Measurements from ENCODE around the gene MAP7D1. TPM values are rescaled to one million over a fixed set of nuclear protein-coding genes. Genes with fewer than 3 reads are reported as not detected.
"Not testable (repeated sequence)": the region's sequence is repeated elsewhere in the genome, so short reads cannot be mapped to it uniquely, and the experiment has no call there.

MAP7D1 gene
- total RNA-seq, 1 donor from 2014 or later: 68.3 TPM

- DNase-seq (ENCODE audit: low spot score): no peak
These were observed 12.6 kb downstream of the MAP7D1 start for GRCh38 chr1:36168514-36168913.

GRCh38 chr1:36170643-36171412, 14.9 kb downstream of the MAP7D1 start:
- DNase-seq (ENCODE audit: low spot score): no peak

GRCh38 chr1:36172017-36172747, 16.2 kb downstream of the MAP7D1 start:
- no peak for DNase-seq (ENCODE audit: low spot score)

- DNase-seq (ENCODE audit: low spot score): no peak
These were observed 17.0 kb downstream of the MAP7D1 start for GRCh38 chr1:36172983-36173382.

- DNase-seq (ENCODE audit: low spot score): no peak
These were observed 18.8 kb downstream of the MAP7D1 start for GRCh38 chr1:36174713-36175112.

DNA sequence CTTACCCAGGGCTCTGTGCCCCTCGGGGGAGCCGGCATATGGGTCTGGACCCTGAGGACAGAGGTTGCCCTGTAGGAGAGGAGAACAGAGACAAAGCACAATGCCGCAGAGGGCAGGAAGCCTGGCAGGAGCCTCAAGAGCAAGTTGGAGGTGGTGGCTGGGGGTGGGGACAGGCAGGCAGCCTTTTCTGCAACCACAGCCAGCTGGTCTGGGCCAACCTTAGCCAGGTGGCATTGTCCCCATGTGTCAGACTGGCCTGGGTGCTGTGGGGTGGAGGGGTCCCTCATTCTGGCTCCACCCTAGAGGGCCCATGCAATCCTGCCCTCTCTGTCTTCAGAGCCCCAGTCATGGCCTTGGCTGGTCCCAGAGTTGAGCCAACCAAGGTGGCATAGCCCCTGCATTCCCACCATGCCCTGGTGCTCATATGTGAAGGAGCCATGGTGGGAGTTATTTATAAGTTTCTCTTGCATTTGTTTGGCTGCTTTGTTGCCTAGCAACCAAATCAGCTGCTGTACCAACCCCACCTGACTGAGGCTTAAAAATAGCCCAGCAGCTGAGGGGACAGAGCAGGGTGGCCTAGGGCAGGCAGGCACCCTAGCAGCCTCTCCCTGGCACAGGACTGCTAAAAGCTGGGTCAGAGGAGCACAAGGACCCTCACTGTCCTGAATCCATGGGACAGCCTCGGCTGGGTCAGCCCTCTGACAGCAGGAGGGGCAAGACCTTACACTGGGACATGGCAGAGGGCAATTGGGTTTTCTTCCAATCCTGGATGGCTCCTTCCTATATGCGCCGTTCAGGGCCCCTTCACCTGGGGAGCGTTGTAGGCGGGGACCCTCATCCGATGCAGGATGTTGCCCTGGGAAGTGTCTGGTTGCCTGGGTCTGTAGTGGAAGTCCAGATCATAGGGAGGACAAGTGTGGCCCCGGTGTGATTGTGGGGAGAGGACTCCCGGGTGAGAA, 19.5 kb downstream of the MAP7D1 start:
- no peak for DNase-seq (ENCODE audit: low spot score)

DNA sequence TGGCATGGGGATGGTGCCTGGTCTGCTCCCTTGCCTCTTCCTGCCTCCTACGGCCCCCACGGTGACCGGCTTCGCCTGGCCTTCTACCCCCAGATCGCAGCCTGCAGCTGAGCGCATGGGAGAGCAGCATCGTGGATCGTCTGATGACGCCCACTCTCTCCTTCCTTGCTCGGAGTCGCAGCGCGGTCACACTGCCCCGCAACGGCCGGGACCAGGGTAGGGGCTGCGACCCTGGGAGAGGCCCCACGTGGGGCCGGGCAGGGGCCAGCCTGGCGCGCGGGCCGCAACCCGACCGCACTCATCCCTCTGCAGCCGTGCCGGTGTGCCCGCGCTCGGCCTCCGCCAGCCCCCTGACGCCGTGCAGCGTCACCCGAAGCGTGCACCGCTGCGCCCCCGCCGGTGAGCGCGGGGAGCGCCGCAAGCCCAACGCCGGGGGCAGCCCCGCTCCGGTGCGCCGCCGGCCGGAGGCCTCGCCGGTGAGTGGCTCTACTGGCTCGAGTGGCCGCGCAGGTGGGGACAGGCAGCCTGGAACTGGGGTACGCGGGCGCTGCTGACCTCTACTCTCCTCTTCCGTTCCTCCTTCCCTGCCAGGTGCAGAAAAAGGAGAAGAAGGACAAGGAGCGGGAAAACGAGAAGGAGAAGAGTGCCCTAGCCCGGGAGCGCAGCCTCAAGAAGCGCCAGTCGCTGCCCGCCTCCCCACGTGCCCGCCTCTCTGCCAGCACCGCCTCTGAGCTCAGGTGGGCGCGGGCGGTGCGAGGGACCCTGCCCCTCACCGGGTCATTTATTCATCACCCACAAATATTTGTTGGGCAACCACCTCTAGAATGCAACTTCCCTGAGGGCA, 20.4 kb downstream of the MAP7D1 start:
- no peak for DNase-seq (ENCODE audit: low spot score)

- no peak for DNase-seq (ENCODE audit: low spot score)
These were observed 21.9 kb downstream of the MAP7D1 start for GRCh38 chr1:36177589-36178431.

DNA sequence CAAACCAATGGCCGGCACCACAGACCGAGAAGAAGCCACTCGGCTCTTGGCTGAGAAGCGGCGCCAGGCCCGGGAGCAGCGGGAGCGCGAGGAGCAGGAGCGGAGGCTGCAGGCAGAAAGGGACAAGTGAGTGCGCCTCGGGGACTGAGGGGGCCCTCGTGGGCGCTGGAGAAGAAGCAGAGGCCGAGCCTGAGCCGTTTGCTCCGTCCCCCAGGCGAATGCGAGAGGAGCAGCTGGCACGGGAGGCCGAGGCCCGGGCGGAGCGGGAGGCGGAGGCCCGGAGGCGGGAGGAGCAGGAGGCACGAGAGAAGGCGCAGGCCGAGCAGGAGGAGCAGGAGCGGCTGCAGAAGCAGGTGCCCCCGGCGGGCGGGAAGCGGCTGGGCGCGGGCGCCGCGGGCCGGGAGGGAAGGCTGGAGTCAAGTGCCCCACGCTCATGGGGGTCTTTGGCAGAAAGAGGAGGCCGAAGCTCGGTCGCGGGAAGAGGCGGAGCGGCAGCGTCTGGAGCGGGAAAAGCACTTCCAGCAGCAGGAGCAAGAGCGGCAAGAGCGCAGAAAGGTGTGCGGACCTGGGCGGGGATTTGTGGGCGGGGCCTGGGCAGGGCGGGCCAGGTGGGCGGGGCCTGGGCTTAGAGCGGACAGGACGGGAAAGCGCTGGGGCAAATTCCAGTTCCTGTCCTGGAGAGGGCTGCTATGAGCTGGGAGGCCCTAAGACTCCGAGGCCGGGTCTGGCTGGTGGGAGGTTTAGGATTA, 22.7 kb downstream of the MAP7D1 start:
- DNase-seq (ENCODE audit: low spot score): no peak

- no peak for DNase-seq (ENCODE audit: low spot score)
These were observed 23.2 kb downstream of the MAP7D1 start for GRCh38 chr1:36179220-36179600.

DNA sequence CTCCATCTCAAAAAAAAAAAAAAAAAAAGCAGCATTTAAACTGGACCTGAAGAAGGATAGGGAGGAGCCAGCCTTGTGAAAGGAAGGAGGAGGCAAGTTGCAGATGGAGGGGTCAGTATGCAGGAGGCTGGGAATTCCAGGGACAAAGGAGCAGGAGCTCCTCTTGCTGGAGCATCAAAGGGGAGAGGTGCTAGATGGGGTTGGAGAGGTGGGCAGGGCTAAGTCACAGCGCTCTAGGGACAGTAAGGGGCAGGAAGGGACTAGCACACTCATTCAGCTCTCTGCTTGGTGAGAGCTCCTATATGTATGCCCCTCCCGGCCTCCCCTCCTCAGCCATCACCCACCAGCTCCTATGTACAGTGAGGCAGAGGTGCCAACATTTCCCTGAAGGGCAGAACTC, 26.8 kb downstream of the MAP7D1 start:
- no peak for DNase-seq (ENCODE audit: low spot score)

GRCh38 chr1:36183309-36183856, 27.4 kb downstream of the MAP7D1 start:
- no peak for DNase-seq (ENCODE audit: low spot score)

GRCh38 chr1:36187800-36188593, 32.0 kb downstream of the MAP7D1 start:
- DNase-seq (ENCODE audit: low spot score): peak; percentile 90

GRCh38 chr1:36196805-36197204, 40.8 kb downstream of the MAP7D1 start:
- DNase-seq (ENCODE audit: low spot score): not testable (repeated sequence)

DNA sequence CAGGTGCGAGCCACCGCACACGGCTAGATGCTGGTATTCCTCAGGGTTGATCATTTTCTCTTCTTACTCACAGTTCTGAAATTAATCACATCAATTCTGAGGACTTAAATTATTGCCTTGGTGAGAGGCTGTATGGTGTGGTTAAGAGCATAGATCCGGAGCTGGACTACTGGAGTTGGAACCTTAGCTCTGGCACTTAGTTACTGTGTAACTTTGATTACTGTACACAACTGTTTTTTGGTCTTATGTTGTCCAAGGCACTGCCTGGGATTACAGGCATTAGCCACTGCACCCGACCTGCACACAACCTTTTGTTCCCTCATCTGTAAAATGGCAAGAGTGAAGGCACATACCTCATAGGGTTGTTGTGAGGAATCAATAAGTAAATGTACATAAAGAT, 42.7 kb downstream of the MAP7D1 start:
- DNase-seq (ENCODE audit: low spot score): no peak

DNA sequence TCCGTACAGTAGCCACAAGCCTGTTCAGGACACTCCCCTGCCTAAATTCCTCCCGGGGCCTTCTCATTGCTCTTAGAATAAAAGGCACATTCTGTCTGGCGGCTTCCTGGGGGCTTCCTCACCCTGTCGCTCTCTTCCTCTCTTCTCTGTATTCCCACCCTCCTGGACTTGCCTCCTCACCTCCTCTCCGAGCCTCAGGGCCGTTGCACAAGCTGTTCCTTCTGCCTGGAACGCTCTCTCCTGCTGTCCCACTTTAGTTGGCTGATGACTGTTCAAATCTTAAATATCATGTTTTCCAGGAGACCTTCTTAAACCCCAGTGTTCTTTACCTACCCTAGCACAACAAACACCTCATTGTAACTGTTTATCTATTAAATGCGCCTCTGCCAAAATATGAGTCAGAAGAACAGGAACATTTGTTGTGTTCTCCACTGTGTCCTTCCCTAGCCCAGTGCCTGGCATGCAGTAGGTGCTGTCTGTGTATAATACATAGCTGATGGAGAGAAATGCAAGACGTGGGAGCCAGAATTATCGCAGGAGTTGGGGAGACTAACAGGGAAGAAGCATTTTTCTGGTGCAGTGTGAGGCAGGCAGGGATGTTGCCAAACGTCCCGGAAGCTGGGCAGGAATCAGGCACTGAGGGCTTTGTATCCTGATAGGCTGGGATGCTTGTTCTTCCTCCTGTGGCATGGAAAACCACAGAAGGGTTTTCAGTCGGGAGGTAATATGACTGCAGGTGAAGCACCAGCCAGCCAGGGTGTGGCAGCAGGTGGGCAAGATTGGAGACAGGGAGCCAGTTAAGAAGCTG, 44.2 kb downstream of the MAP7D1 start:
- no peak for DNase-seq (ENCODE audit: low spot score)

GRCh38 chr1:36203027-36203553, 47.1 kb downstream of the MAP7D1 start:
- no peak for DNase-seq (ENCODE audit: low spot score)

Measured in ureter (tissue), 1 donor.